HG03442 (cell line): ENCODE data around the gene PRR5L.

Source experiments
- ATAC-seq: cut with Tn5 transposase; IDR thresholded peaks from one replicate; pipeline ENCODE4 v1.9.1; 2021; ENCODE audit warnings: mild to moderate bottlenecking, moderate library complexity; ENCODE audit not compliant: unreplicated experiment

PRR5L gene

DNA sequence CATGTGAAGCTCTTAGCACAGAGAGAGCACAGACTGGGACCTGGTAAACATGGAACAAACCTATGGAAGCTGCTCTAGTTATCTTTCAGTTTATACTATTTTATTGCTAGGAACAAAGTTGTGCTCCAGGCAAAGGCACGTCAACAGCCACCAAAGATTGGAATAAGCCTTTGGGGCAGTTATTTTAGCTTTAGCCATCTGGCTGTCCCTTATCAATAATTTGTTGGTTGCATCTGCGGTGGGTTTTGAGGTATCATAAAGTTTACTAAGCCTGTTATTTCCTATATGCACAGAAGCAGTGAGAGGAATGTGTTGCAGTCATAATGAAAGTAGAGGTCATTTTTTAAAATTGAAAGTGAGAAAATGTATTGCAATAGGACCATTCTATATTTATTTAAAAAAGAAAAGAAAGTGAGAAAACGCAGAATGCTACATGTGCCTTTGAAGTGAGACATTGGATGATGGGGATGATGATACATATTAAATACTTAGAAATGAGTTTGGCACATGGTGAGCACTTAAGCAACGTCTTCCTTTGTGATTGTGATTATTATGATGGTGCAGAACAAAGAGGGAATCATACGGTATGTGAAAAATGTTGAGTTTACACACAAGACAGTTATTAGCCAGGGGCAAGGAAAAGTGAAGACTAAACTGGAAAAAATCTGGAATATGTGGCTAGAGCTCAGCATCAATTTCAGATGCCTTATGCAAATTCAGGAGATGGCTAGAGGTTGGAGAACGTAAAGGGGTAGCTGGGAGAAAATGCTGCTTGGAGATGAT is 58.3 kb downstream of the PRR5L start:
- ATAC-seq = peak; percentile 91

DNA sequence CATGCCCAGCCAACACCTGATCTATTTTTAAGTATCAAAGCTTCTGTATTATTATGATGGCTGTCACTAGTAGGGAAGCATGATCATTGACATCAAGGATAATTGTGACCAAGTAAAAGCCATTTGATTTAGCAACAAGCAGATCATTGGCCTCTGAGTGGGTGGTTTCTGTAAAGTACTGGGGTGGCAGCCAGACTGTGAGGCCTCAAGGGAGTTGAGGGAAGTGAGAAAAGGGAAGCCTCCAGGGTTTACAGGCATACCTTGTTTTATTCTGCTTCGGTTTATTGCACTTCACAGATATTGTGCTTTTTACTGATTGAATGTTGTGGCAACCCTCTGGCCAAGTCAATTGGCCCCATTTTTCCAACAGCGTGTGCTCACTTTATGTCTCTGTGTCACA is 60.1 kb downstream of the PRR5L start:
- ATAC-seq = peak; percentile 69

DNA sequence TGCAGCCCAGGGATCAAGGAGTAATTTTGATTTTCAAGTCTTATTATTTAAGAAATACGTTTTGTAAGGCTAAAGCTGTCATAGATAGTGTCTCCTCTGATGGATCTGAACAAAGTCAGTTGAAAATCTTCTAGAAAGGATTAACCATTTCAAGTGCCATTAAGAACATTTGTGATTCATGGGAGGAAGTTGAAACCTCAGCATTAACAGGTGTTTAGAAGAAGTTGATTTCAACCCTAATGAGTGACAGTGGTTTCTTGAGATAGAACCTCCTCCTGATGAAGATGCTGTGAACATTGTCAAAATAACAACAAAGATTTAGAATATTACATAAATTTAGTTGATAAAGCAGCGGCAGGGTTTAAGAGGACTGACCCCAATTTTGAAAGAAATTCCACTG is 61.7 kb downstream of the PRR5L start:
- no peak for ATAC-seq

DNA sequence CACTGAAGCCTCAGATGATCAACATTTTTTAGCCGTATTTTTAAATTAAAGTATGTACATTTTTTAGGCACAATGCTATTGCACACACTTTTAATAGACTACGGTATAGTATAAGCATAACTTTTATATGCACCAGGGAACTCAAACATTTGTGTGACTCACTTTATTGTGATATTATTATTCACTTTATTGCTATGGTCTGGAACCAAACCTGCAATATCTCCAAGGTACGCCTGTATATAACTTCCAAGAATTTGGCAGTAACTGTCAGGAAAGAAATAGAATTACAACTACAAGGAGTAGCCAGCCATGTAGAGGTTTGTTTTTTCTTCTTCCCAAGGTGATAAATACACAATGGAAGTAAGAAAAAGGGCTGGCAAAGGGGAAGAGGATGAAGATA is 62.3 kb downstream of the PRR5L start:
- no peak for ATAC-seq

DNA sequence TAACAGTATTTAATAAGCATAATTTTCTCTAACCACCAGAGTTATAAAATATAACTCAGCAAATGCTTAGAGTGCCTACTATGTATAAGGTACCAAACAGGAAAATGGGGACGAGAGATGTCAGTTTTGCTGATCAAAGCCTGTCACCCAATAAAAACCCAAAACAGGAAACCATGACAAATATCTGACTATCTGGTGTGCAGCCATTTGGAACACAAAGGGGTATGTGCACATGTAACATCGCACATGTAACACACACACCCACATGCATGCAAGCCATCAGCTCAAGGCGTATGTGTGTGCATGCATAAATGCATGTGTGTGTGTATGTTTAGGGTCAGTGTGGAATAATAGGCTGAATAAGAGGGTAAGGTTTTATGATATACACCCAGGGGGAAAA is 64.2 kb downstream of the PRR5L start:
- no peak for ATAC-seq

DNA sequence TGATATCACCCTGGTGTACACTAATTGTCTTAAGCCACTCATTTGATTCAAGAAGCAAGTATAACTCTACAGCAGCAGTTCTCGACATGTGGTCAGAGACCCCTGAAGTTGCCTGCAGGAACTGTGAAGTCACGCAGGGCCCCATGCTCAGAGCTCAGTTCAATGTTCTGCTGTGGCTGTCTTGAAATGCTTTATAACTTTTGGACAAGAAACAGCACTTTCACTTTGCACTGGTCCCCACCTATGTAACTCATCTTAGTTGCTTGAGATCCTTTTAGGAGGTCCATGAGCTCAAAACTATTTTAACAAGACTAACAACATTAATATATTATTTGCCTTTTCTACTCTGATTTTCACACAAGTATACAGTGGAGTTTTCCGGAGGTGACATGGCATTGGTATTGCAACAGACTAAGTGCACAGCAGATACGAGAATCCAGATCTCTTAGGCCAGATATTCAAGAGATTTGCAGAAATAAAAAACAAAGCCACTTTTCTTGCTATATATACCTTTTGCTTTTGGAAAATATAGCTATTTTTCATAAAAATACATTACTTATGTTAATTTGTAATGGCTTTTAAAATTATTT is 64.8 kb downstream of the PRR5L start:
- no peak for ATAC-seq

DNA sequence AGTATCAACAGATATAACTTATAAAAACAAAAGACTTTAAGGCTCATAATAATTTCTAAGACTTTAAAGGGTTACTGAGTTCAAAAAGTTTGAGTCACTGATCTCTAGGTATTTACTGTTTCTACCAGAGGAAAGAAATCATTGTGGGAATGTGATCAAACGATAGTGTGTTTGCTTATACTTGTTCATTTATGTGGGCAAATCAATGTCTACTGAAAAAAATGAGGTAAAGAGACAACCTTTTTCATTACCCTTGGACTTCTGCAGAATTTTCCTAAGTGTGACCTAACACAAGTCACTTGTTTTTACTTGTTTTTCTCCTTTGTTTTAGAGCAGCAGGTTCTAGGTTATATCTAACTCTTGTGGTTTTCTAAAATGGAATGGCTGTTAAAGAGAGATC is 65.4 kb downstream of the PRR5L start:
- ATAC-seq = no peak

DNA sequence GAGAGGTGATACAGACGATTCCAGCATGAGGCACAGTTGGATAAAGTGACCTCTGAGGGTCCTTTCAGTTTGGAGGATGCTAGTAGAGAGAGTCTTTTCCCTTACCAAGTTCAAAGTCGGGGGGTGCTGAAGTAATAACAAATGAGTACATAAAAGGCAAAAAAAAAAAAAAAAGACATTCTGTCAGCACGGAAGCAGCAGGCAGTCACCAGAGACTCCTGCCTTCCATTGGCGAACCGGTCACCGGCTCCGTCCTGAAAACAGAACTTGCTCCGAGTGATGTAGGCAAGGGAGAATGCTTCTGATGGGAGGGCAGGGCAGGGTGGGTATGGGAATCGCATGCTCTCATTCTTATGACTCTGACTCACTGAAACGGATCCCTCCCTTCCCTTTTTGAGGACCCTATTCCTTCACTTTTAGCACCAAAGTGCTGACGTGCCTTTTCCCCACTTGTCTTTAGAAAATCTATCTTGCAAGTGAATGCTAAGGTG is 65.9 kb downstream of the PRR5L start:
- ATAC-seq = no peak

DNA sequence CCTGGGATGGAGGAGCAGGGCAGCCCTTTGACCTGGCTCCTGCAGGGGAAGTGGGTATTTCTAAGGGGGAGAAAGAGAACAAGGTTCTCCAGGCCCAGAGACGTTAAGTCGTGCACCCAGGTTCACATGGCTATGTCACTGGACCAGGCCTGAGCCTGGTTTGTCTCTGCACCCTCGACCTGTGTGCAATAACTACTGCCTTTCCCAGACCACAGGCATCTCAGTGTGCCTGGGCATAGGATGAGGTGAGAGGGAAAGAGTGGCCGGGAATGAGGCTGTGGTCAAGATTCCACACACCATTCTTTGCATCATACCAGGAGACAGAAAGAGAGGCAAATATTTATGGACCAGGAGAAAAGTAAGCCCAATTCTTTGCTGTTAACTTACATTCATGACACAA is 66.8 kb downstream of the PRR5L start:
- ATAC-seq = no peak

DNA sequence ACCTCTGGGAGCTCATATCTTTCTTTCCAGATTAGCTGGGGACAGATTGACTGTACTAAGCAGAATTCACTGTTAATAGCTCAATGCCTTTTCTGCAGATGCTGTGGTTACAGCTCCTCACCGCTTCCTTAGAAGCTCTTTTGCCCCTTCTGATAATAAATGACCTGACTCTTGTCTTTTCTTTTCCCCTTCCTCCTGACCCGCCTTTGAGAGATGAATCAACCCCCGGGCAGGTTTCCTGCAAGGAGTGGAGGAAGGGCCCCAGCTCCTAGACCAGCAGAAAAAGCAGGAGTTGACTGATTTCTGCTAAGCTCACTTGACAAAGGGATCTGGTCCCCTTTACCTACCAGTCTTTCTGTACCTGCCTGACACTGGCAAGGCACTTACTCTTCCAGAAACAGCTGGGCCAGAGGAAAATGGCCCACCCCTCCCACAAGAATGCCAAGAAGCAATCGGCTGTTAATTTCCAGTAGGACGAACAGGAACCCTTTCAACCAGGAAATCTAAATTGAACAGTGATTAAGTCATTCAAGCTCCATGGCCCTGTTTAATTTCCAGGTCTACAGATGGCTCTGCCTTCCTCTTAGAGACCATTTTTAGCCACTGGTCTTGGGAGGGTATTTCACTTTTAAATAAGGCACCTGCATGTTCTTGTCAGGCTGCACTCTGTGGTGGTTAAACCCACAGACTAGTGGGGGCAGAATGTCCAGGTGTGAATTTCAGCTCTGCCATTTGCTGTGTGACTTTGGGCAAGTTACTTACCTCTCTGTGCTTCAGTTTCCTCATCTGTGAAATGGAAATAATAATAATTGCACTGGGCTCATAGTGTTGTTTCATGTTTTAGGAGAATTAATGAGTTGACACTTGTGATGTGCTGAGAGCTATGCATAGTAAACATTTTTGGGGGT is 67.5 kb downstream of the PRR5L start:
- no peak for ATAC-seq

DNA sequence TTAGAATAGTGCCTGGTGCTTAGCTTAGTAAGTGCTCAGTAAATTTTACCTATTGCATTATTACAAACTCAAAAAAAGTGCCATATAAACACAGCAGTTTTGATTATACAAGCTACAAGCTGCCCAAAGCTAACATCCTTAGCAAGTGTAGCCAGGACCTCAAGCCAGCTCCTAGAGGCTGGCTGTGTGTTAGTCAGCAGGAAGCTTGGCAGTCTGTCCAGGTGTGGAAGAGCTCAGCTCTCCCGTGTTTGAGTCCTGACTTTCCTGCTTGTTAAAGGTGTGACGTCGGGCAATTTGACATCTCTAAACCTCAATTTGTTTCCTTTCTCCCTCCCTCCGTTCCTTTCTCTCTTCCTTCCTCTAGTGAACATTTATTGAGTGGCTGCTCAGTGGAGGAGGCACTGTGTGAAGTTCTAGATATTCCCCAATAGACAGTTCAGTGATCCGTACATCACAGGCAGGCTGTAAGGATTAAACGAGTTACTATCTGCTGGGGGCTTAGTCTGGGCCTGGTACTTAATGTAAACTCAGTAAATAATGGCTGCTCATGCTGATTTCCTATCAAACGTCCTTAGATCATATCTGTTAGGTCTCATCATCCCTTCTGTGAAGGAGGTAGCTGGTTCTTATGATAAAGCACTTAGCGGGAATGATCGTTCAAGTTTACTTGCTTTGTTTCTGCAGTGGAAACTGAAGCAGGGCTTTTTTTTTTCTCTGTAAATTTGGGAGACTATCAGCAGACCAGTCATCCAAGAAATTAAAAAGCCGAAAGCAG is 68.7 kb downstream of the PRR5L start:
- no peak for ATAC-seq

DNA sequence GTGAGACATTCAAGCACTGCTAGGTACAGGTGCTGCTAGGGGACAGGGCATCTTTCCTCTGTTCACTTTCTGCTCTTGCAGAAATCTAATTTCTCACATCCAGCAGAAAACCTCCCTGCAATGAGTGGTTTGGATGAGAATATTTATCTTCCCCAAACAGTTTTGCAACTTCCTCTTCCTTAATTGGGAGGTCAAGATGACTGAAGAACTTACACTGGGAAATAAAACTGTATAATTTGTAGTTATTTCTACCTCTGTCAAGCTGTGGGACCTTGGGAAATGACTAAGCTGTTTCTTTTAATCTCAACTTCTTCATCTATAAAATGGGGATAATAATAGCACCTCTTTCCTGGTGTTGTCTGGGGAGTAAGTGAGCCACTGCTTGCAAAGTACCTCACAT is 69.8 kb downstream of the PRR5L start:
- no peak for ATAC-seq

DNA sequence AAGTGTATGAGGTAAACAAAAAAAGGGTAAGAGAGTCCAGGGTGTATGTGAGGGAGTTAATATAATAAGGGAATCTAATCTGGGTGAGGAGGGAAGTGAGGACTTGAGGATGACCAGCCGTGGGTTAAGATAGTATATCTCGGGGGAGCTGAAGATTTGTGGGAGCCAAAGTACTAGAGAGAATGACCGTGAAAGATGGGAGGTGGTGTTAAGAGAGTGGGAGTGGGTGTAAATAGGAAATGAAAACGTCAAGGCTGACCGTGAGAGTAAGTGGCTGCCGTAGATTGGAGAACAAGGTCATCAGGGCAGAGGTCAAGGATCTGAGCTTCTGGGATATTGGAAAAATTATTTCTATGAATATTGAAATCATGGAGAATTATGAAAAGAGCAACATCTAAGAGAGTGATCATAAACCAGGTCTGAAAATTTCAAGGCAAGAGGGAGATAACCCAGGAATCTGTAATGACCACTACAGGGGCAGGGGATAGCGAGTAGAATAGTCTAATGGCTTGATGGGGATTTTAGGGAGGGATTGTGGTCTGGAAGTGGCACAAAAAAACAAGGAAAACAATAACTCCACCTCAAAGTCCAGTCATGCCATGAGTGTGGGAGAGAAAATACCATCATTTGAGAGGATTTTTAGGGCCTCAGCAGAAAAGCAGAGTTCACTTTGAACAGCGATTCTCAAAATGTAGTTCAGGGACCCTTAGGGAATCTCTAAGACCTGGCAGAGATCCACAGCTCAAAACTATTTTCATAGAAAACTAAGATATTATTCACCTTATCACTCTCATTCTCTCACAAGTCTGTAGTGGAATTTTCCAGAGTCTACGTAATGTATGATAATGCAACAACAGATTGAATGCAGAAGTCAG is 72.0 kb downstream of the PRR5L start:
- ATAC-seq = no peak

DNA sequence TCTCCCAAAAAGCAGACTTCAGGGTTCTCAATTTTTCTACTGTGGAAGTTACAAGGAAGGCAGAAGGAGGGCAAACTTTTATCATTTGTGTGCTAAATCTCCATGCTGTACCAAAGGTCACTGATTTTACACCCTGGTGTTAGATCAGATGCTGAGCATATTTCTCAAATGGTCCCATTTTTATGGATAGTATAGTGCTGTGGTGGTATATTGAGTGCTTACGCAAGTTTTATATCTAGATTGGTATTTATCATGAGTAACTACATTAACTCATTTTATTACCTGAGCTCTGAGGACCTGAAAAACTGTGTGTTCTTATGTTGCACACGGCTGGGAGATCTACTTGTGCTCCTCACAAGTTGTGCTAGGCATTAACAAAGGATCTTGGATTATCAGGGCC is 75.1 kb downstream of the PRR5L start:
- no peak for ATAC-seq

DNA sequence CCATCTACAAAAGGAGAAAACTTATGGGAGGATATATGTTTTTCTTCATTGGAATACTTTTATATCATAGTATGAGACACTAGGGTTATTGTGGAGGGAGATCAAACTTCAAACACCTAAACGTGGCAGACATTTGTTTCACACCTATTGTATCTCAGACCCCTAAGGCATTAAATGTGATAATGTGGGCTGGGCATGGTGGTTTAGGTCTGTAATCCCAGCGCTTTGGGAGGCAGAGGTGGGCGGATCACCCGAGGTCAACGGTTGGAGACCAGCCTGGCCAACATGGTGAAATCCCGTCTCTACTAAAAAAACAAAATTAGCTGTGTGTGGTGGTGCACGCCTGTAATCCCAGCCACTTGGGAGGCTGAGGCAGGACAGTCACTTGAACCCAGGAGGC is 75.5 kb downstream of the PRR5L start:
- no peak for ATAC-seq

DNA sequence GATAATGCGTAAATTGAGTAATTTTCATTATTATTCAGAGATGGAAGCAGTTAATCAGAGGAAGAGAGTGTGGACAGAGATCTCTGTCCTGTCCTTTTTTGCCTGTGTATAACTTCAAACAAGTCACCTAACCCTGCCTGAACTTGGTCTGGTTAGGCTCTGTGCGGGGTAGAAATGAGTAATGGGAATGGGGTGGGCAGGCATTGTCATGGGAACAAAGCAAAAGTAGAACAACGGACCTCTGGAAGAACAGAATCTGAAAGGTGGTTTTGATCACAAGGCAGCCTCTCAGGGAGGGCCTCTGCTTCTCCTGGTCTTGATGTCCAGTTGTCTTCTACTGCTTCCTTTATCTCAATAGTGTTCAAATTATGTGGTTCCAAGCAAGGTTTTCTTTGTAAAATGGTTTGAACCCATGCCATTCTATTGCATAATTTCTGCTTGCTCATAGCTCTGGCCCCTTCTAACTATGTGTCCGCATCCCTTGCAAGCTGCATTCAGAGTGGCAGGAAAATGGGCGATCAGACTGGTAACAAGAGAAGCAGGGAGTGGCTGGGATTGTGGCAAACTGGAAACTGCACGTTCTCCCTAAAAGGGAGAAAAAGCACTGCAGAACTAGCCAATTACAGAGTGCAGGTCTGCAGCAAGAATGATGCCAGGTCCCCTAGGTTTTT is 76.1 kb downstream of the PRR5L start:
- ATAC-seq = no peak

DNA sequence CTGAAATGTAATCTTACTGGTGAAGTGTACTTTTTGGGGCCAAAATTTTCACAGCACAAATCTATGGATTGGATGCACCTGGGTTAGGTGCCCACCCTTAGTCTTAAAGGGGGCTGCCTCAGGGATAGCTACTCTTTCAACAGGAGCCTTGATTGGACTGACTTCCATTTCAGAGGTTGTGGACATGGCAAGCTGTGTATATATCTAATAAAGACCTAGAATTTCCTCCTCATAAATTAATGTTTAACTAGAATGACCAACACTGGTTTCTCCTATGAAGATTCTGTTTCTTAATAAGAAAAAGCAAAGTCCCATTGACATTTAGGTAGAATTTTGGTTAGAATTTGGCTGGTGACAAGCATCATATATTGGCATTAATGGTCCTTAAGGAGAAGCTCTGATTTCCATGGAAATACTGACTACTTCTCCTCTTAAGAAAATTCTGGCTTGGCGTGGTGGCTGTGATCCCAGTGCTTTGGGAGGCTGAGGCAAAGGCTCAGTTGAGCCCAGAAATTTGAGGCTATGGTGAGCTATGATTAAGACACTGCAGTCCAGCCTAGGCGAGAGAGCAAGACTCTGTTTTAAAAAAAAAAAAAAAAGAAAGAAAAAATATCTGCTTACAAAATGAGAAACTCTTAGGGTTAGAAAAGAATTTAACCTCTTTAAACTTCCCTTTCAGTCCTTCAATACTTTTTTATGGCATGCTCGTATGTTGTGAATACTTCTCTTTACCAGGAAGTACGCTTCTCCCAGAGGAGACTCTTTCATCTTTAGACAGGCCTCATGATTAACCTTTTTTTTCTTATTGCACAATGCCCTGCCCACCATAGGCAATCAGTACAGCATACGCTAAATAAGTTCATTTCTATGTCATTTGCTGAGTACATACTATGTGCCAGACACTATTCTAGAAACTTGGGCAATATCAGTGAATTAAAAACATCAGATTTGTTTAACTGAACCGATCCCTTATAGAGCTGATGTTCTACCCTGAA is 77.2 kb downstream of the PRR5L start:
- no peak for ATAC-seq

DNA sequence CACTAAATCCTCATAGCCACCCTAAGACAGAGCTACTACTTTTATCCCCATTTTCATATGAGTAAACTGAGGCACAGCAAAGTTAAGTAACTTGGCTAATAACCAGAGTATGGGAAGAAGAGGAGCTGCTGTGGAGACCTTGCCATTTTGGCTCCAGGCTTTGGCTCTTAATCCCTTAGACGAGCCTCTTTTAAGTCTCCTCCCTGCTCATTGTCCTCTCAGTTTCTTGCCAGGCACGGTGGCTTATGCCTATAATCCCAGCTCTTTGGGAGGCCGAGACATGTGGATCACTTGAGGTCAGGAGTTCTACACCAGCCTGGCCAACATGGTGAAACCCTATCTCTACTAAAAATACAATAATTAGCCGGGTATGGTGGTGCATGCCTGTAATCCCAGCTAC is 78.6 kb downstream of the PRR5L start:
- ATAC-seq = no peak
